Activated CD8-positive, alpha-beta memory T cell treated with anti-CD3 and anti-CD28 coated beads, Interleukin-2, amount 10 ng/mL, durations not matched to agents 7 days and 5 days (primary cell): Measurements from ENCODE around the gene MARF1. TPM values are rescaled to one million over a fixed set of nuclear protein-coding genes. Genes with fewer than 3 reads are reported as not detected.
"Not testable (repeated sequence)": the region's sequence is repeated elsewhere in the genome, so short reads cannot be mapped to it uniquely, and the experiment has no call there.

Experiments
- ATAC-seq: fragments of 150-1000 bp; cut with Tn5 transposase; one replicate; pipeline ENCODE4 v1.10.0; 2021; ENCODE audit warnings: moderate library complexity
- CTCF ChIA-PET: fragments of 350-600 bp; sonication (Branson Sonifier 250); formaldehyde crosslinking; loops from one replicate; lab custom pipeline; 2021; ENCODE audit warnings: antibody characterized with exemption; lab: Charles Lee
- DNase-seq: peaks from one replicate; pipeline ENCODE4 v3.0.0-alpha.2; 2020
- H3K27ac Mint-ChIP-seq: one replicate; pipeline ENCODE4 v1.8.0; 2021; ENCODE audit warnings: mild to moderate bottlenecking, mixed read lengths
- H3K27me3 Mint-ChIP-seq: one replicate; pipeline ENCODE4 v1.8.0; 2021; ENCODE audit warnings: mixed read lengths
- H3K36me3 Mint-ChIP-seq: one replicate; pipeline ENCODE4 v1.8.0; 2021; ENCODE audit warnings: mild to moderate bottlenecking, mixed read lengths
- H3K4me1 Mint-ChIP-seq: one replicate; pipeline ENCODE4 v1.8.0; 2021; ENCODE audit warnings: mixed read lengths
- H3K4me3 Mint-ChIP-seq: one replicate; pipeline ENCODE4 v1.8.0; 2021; ENCODE audit warnings: mild to moderate bottlenecking, moderate library complexity, mixed read lengths
- H3K9me3 Mint-ChIP-seq: one replicate; pipeline ENCODE4 v1.8.0; 2022; ENCODE audit warnings: low read depth, mixed read lengths
- total RNA-seq, 2 experiments: library from RNA; stranded (reverse); gene quantifications; one replicate each; pipeline ENCODE4 v1.2.3, GENCODE V29; 2021

Gene MARF1
- total RNA-seq, 2 experiments from 2014 or later: 67.7 to 75.3 TPM

- Mint-ChIP-seq H3K36me3 (no peaks in the 10 kb centered on the region), H3K27me3 (no peaks in the 10 kb centered on the region), H3K9me3 (no peaks in the 10 kb centered on the region), H3K4me1 (peaks cover 5% of the 10 kb centered on the region), H3K27ac (no peak overlapping the region), H3K4me3 (no peak overlapping the region)
- no peak for DNase-seq
- no peak for ATAC-seq
- CTCF ChIA-PET: no interaction called here
Measured at GRCh38 chr16:15557258-15557657, 85.7 kb downstream of the MARF1 start.

- Mint-ChIP-seq H3K27me3 (no peaks in the 10 kb centered on the region), H3K36me3 (no peaks in the 10 kb centered on the region), H3K4me3 (no peak overlapping the region), H3K9me3 (no peaks in the 10 kb centered on the region), H3K4me1 (peaks cover 5% of the 10 kb centered on the region), H3K27ac (no peak overlapping the region)
- CTCF ChIA-PET: interaction anchor here (0.6 to 0.7 kb wide), 2 partner anchors 14 to 44 kb away, joined by 3 read pairs; no protein-coding TSS in a partner anchor
- DNase-seq: no peak
- ATAC-seq: no peak
Measured at GRCh38 chr16:15556130-15556529, 86.8 kb downstream of the MARF1 start.

DNA sequence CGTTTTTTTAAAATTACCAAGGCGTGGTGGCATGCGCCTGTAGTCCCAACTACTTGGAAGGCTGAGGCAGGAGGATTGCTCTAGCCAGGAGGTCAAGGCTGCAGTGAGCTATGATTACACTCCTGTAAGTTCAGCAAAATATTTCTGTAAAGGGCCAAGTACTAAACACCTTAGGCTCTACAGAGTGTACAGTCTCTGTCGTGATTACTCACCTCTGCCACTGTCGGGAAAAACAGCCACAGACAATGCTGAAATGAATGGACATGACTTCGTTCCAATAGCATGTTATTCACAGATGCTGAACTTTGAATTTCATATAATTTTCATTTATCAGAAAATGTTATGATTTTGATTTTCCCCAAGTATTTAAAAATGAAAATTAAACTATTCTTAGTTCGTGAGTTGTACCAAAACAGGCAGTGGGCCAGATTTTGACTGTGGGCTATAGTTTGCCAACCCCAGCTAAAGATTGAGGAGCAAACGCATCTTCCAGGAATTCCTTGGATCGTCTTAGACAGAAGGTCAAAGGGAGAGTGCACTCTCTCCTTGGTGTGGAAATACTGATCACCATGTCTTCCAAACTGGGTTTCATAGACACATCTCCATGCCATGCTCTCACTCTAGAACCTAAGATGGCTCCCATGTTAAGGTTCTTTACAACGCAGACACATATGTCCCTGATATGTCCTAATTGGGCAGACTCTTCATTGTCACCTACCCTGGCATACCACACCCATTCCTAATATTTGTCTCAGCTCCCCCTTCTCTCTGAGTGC is 89.5 kb downstream of the MARF1 start:
- no peak overlapping the region for H3K27ac Mint-ChIP-seq
- H3K9me3 Mint-ChIP-seq: no peaks in the 10 kb centered on the region
- H3K27me3 Mint-ChIP-seq: no peaks in the 10 kb centered on the region
- no peaks in the 10 kb centered on the region for H3K36me3 Mint-ChIP-seq
- H3K4me1 Mint-ChIP-seq: peaks cover 5% of the 10 kb centered on the region
- ATAC-seq: no peak
- DNase-seq: no peak
- no peak overlapping the region for H3K4me3 Mint-ChIP-seq
- CTCF ChIA-PET: no interaction called here

GRCh38 chr16:15552507-15552906 is 90.4 kb downstream of the MARF1 start:
- H3K4me1 Mint-ChIP-seq: peaks cover 5% of the 10 kb centered on the region

DNA sequence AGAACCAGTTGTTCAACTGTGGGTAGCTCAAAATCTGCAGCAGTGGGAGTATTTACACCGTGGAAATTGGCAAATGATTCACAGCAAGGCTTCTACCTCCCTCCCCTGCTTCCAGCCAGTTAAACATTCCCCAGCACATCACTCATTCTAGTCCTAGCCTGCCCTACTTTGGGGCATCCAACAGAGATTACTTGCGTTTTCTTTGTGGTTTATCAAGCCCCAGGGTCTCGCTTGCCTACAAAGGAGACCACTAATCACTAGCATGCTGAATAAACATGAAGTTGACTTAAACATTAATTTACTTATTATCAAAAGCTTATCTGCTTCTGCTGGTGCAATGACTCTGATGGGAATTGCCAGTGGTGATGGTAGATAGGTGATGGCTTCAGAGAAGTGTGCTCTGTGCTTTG is 94.5 kb downstream of the MARF1 start:
- CTCF ChIA-PET: no interaction called here
- H3K9me3 Mint-ChIP-seq: no peaks in the 10 kb centered on the region

More at GRCh38 chr16:15552507-15552906, 90.4 kb downstream of the MARF1 start:
- no peaks in the 10 kb centered on the region for H3K27me3 Mint-ChIP-seq
- no peak overlapping the region for H3K27ac Mint-ChIP-seq
- DNase-seq: no peak
- no peak for ATAC-seq
- H3K4me3 Mint-ChIP-seq: no peak overlapping the region
- CTCF ChIA-PET: no interaction called here
- no peaks in the 10 kb centered on the region for H3K9me3 Mint-ChIP-seq
- H3K36me3 Mint-ChIP-seq: no peaks in the 10 kb centered on the region

GRCh38 chr16:15547768-15548096 is 95.2 kb downstream of the MARF1 start:
- Mint-ChIP-seq H3K4me1 (peaks cover 2% of the 10 kb centered on the region), H3K36me3 (no peaks in the 10 kb centered on the region), H3K9me3 (no peaks in the 10 kb centered on the region), H3K27ac (no peak overlapping the region), H3K27me3 (no peaks in the 10 kb centered on the region), H3K4me3 (no peak overlapping the region)
- CTCF ChIA-PET: no interaction called here
- ATAC-seq: no peak
- no peak for DNase-seq

More for the DNA sequence above, 94.5 kb downstream of the MARF1 start:
- ATAC-seq (no peak), DNase-seq (no peak)
- Mint-ChIP-seq H3K27ac (no peak overlapping the region), H3K4me3 (no peak overlapping the region), H3K36me3 (no peaks in the 10 kb centered on the region), H3K4me1 (peaks cover 2% of the 10 kb centered on the region), H3K27me3 (no peaks in the 10 kb centered on the region)

DNA sequence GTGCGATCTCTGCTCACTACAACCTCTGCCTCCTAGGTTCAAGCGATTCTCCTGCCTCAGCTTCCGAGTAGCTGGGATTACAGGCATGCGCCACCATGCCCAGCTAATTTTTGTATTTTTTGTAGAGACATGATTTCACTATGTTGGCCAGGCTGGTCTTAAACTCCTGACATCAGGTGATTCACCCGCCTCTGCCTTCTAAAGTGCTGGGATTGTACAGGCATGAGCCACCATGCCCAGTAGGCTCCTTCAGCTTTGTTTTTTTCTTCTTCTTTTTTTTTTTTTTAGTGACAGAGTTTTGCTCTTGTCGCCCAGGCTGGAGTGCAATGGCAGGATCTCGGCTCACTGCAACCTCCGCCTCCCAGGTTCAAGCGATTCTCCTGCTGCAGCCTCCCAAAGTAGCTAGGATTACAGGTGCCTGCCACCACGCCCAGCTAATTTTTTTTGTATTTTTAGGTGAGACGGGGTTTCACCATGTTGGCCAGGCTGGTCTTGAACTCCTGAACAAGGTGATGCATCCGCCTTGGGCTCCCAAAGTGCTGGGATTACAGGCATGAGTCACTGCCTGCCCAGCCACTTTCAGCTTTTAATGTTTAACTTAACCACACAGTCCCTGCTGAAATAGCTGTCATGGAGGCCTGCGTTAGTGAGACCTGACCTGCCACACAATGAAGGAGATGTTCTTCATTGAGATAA is 95.7 kb downstream of the MARF1 start:
- H3K27ac Mint-ChIP-seq, H3K4me3 Mint-ChIP-seq, H3K27me3 Mint-ChIP-seq, H3K9me3 Mint-ChIP-seq, ATAC-seq, H3K4me1 Mint-ChIP-seq, DNase-seq, CTCF ChIA-PET, H3K36me3 Mint-ChIP-seq: not testable (repeated sequence)

DNA sequence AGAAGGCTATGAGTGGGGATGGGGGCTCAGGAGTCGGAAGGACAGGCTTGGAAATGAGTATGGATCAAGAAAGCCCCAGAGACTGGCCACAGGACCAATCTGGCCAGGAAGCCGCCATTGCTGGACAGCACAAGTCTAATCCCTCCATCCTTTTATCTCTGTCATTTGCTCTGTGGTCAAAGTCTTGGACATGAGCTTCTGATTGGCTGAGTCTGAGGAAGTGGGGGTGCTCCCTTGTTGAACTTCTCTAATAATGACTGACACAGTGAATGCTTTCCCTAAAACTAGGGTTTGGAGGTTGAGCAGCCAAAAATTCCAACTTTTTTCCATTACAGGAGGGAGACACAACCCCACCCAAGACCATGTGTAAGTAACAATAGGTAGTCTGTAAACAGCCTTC is 97.4 kb downstream of the MARF1 start:
- DNase-seq: no peak
- Mint-ChIP-seq H3K27me3 (no peaks in the 10 kb centered on the region), H3K9me3 (no peaks in the 10 kb centered on the region), H3K27ac (no peak overlapping the region), H3K4me3 (no peak overlapping the region), H3K36me3 (no peaks in the 10 kb centered on the region), H3K4me1 (no peaks in the 10 kb centered on the region)
- no peak for ATAC-seq
- CTCF ChIA-PET: no interaction called here

DNA sequence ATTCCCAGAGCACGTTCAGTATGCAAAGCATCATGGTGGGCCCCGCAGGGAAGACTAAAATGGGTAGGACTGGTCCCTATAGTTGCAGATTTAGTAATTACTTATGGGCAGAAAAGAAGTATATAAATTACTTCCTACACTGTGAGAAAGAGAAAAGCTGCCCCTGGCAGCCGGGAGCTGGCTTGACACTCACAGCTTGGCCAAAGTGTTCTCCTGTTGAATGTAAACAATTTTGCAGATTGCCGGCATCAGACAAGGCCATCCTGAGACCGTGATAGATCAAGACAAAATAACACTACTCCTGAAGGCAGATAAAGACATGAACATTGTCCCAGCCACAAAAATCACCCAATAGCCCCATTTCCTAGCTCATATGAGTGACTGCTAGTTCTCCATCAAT is 98.5 kb downstream of the MARF1 start:
- ATAC-seq (no peak), DNase-seq (no peak)
- H3K9me3 Mint-ChIP-seq: no peaks in the 10 kb centered on the region
- H3K27ac Mint-ChIP-seq: no peak overlapping the region
- CTCF ChIA-PET: no interaction called here
- no peaks in the 10 kb centered on the region for H3K36me3 Mint-ChIP-seq
- no peaks in the 10 kb centered on the region for H3K27me3 Mint-ChIP-seq
- H3K4me3 Mint-ChIP-seq: no peak overlapping the region
- H3K4me1 Mint-ChIP-seq: no peaks in the 10 kb centered on the region

Other genes starting within 250 kb of the MARF1 start
- under 1 TPM in 1 of 2 experiments, not detected in 1; 0.26 TPM for gene MPV17L, start 247.4 kb downstream of the MARF1 start, total RNA-seq
- 10 to 100 TPM in 1 of 2 experiments, 1 to 10 TPM in 1; 4.5 to 11.9 TPM for gene BMERB1, start 208.6 kb downstream of the MARF1 start, total RNA-seq
- gene NDE1, start 7.1 kb upstream of the MARF1 start, total RNA-seq: 100 to 1,000 TPM; 127 to 138 TPM
- under 1 TPM in 1 of 2 experiments, not detected in 1; 0.06 TPM for gene MYH11, start 213.9 kb upstream of the MARF1 start, total RNA-seq
- 10 to 100 TPM; 30.6 to 43.6 TPM for gene CEP20, start 245.4 kb upstream of the MARF1 start, total RNA-seq